ENCODE results near the gene ATCAY. TPM values are rescaled to one million over a fixed set of nuclear protein-coding genes. Genes with fewer than 3 reads are reported as not detected.

ATCAY gene
- total and polyA plus RNA-seq, 2 of the 13 experiments (the other 11 are each of a cell fraction or from before 2014, with no cell fraction given) = not detected

- TF ChIP-seq ZNF121 (CRISPR knock-in tag; IDR thresholded peaks at IDR 0.05) (no peak), ZNF724P (CRISPR knock-in tag; IDR thresholded peaks at IDR 0.05; ENCODE audit: borderline replicate concordance) (no peak), KDM5B (CRISPR knock-in tag; IDR thresholded peaks at IDR 0.05; ENCODE audit: borderline replicate concordance) (peak; percentile 31; the same call in 1 of the 2 replicates), POGZ (CRISPR knock-in tag; IDR thresholded peaks at IDR 0.05) (no peak), ARHGAP35 (CRISPR knock-in tag; IDR thresholded peaks at IDR 0.05; ENCODE audit: borderline replicate concordance) (no peak), ZNF557 (CRISPR knock-in tag; IDR thresholded peaks at IDR 0.05) (no peak), TAF1 (CRISPR knock-in tag; IDR thresholded peaks at IDR 0.05) (no peak; the same call in 1 of the 2 replicates), ELF3 (CRISPR knock-in tag; IDR thresholded peaks at IDR 0.05) (peak; percentile 80; the same call in 1 of the 2 replicates), SIN3B (IDR thresholded peaks at IDR 0.05; ENCODE audit: low read length) (no peak), CREBL2 (CRISPR knock-in tag; IDR thresholded peaks at IDR 0.05; ENCODE audit: borderline replicate concordance) (no peak), DNMT1 (CRISPR knock-in tag; IDR thresholded peaks at IDR 0.05) (no peak; the same call in 1 of the 2 replicates), CBFB (CRISPR knock-in tag; IDR thresholded peaks at IDR 0.05) (0 out of 2 replicates have a peak, but pooled peaks have one; percentile 29), ZEB1 (IDR thresholded peaks at IDR 0.05; ENCODE audit: insufficient replicate concordance, low read depth) (no peak), PRDM15 (CRISPR knock-in tag; IDR thresholded peaks at IDR 0.05) (no peak), PHF21A (CRISPR knock-in tag; IDR thresholded peaks at IDR 0.05) (no peak; the same call in 1 of the 2 replicates), ZNF850 (CRISPR knock-in tag; conservative IDR thresholded peaks at IDR 0.05) (no peak), HNF4A (CRISPR knock-in tag; IDR thresholded peaks at IDR 0.05) (no peak), MYC (CRISPR knock-in tag; IDR thresholded peaks at IDR 0.05; ENCODE audit: borderline replicate concordance) (no peak), ETV5 (CRISPR knock-in tag; IDR thresholded peaks at IDR 0.05; ENCODE audit: borderline replicate concordance) (peak; percentile 68), REPIN1 (CRISPR knock-in tag; IDR thresholded peaks at IDR 0.05; ENCODE audit: borderline replicate concordance, low read depth) (peak; percentile 55; the same call in 1 of the 2 replicates), MBD4 (IDR thresholded peaks at IDR 0.05; ENCODE audit: borderline replicate concordance, low read length) (no peak), ATF1 (CRISPR knock-in tag; IDR thresholded peaks at IDR 0.05) (peak; percentile 71), ZBED4 (CRISPR knock-in tag; IDR thresholded peaks at IDR 0.05; ENCODE audit: borderline replicate concordance) (no peak), ZNF343 (CRISPR knock-in tag; IDR thresholded peaks at IDR 0.05) (peak; percentile 88)
Measured at GRCh38 chr19:3970808-3971598, 90.5 kb downstream of the ATCAY start, which contains the start of gene DAPK3 (continued).
